Right renal pelvis (tissue), 4 donors: ENCODE data around the gene SLC6A1. TPM values are rescaled to one million over a fixed set of nuclear protein-coding genes. Genes with fewer than 3 reads are reported as not detected.
"Not testable (repeated sequence)": the region's sequence is repeated elsewhere in the genome, so short reads cannot be mapped to it uniquely, and the experiment has no call there.

ENCODE experiments used
- DNase-seq, 4 donors: peaks; one replicate each; pipeline ENCODE4 v3.0.0-alpha.2; 2013; ENCODE audit warnings: low read depth in 4 of 4, low spot score in 3 of 4, missing footprints in 1 of 4
- polyA plus RNA-seq, 4 donors: library from polyadenylated mRNA; unstranded; fragments of 120-200 nt; gene quantifications; one replicate each; pipeline ENCODE4 v1.2.1, GENCODE V29; 2013; ENCODE audit not compliant: insufficient read length in 4 of 4

SLC6A1 gene
- polyA plus RNA-seq, 4 donors, result 0.57 to 1.2 (median 0.95) TPM

- no peak for DNase-seq
Measured at GRCh38 chr3:11056531-11057050, 64.0 kb downstream of the SLC6A1 start.

- DNase-seq, result no peak
Measured at GRCh38 chr3:11057655-11058054, 65.1 kb downstream of the SLC6A1 start.

- peak in 3 of 4 donors; percentile 10 to 38 (median 29) for DNase-seq
Measured at GRCh38 chr3:11059090-11059798, 66.7 kb downstream of the SLC6A1 start.

GRCh38 chr3:11059799-11060115, 67.2 kb downstream of the SLC6A1 start:
- no peak for DNase-seq

- peak in 3 of 4 donors; percentile 4 to 26 (median 8) for DNase-seq
Measured at GRCh38 chr3:11060500-11061251, 68.1 kb downstream of the SLC6A1 start.

GRCh38 chr3:11061268-11061871, 68.8 kb downstream of the SLC6A1 start:
- DNase-seq, result not testable (repeated sequence)

- DNase-seq, result no peak
Measured at GRCh38 chr3:11062704-11063103, 70.2 kb downstream of the SLC6A1 start.

GRCh38 chr3:11071096-11071755, 78.7 kb downstream of the SLC6A1 start:
- no peak for DNase-seq

- no peak for DNase-seq
Measured at GRCh38 chr3:11072631-11073030, 80.1 kb downstream of the SLC6A1 start.

GRCh38 chr3:11074011-11074410, 81.5 kb downstream of the SLC6A1 start:
- DNase-seq, result no peak

GRCh38 chr3:11074451-11074850, 81.9 kb downstream of the SLC6A1 start:
- DNase-seq, result no peak

- DNase-seq, result not testable (repeated sequence)
Measured at GRCh38 chr3:11075122-11075521, 82.6 kb downstream of the SLC6A1 start.

- DNase-seq, result no peak
Measured at GRCh38 chr3:11076711-11077110, 84.2 kb downstream of the SLC6A1 start.

GRCh38 chr3:11077466-11077865, 84.9 kb downstream of the SLC6A1 start:
- DNase-seq, result no peak

GRCh38 chr3:11078826-11079515, 86.4 kb downstream of the SLC6A1 start:
- DNase-seq, result no peak

GRCh38 chr3:11080492-11080891, 87.9 kb downstream of the SLC6A1 start:
- no peak for DNase-seq

- no peak for DNase-seq
Measured at GRCh38 chr3:11084098-11084497, 91.5 kb downstream of the SLC6A1 start.

- DNase-seq, result no peak
Measured at GRCh38 chr3:11084677-11085076, 92.1 kb downstream of the SLC6A1 start.

- no peak for DNase-seq
Measured at GRCh38 chr3:11085093-11085840, 92.7 kb downstream of the SLC6A1 start.

- DNase-seq, result no peak
Measured at GRCh38 chr3:11086856-11087255, 94.3 kb downstream of the SLC6A1 start.
